NCI-H146 treated with DMSO at 0.1 percent for 48 hours (cell line): ENCODE data around the gene C1orf232.

Experiments used
- DNase-seq: peaks from one replicate; lab custom pipeline; 2025; ENCODE audit not compliant: unreplicated experiment; lab: John Stamatoyannopoulos, UW

Gene C1orf232

DNA sequence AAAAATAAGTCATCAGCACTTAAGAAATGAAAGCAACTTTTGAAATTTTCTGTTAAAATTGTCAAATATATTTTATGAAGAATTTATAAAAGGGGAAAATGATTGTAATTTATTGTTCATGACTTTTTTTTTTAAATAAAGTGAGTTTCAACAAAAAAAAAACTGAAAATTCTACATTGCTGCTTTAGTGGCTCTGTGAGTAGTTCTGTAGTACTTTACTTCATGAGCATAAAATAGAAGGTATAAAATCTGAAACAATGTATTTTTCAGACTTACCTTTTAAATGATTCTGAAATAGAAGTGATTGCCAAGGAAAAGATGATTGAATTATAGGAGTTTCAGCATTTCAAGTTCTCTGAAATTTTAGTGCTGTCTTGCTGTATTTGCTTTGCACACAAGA is 43.4 kb downstream of the C1orf232 start:
- no peak for DNase-seq

DNA sequence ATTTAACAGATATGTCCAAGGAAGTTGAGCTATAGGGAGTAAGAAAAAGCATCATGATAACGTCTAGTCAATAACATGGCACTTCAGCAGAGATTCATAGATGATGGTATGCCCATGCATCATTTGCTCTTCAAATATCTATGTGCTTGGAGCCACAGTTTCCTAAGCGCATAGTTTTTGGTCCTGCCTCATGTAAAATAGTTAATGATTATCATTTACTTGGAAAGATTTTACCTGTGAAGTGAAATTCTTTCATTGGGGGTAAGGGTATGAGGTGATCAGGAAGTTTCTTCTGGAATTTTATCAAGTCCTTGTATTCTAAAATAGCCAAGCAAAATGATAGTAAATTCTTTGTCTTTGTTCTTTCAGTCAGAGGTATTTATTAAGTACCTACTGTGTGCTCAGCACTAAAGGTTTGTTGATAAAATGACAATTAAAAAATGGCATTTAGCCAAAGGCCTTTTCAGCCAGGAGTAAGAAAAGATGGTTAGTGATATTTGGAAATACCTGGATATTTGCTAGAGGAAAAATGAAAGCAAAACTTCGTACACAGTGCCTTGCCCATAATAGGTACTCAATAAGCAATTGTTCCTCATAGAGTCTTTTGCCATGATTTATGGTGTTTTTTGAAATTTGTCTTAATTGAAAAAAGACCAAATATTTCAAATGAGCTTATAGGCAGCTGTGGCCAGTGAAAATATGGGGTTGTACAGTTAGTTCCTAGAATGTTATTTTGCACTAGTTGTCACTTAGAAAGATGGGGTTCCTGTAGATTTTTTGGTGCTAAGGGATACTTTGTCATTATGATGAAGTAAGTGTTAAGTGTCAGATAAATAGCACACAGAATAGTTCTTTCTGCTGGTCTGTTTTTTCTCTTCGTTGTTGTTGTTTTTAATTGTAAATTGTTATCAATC is 44.1 kb downstream of the C1orf232 start:
- DNase-seq: no peak

DNA sequence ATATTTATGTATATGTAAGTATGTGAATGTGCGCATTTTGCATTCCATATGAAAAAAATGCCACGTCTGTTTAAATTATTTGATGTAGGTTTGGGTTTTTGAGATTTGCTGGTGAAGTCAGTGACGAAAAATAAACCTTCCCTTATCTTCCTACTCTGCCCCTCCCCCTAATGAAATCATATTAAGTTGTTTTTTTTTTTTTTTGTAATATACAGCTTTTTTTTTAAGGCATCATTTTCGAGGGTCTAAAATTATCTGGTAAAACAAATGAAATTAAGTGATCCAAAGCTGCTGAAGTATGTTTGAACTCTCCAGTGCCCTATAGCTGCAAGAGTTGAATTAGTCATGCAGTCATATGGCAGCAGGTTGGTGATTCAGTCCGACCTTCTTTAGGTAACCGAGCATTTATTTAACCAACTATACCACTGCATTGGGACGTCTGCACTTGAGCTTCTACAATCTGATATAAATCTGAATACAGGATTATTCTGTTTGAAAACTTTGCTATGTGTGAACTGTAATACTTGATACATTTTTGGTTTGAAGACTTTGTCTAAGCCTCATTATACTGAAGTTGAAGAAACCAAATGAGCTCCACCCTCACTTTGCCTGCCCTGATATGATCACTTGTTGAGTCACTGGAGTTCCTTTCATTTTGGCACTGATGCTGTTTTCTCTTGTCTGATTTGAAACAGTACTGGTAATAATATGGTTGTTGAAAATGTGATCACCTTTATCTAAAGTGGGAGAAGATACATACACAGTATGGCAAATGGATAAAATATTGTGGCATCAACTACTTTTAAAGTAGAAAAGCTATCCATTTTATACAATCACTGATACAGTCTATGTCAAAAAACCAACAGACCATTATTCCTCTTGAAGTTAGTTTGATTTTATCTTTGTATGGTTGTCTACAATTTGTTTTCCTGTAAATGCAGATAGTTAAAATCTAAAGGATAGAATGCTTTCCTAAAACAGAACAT is 45.5 kb downstream of the C1orf232 start:
- no peak for DNase-seq

DNA sequence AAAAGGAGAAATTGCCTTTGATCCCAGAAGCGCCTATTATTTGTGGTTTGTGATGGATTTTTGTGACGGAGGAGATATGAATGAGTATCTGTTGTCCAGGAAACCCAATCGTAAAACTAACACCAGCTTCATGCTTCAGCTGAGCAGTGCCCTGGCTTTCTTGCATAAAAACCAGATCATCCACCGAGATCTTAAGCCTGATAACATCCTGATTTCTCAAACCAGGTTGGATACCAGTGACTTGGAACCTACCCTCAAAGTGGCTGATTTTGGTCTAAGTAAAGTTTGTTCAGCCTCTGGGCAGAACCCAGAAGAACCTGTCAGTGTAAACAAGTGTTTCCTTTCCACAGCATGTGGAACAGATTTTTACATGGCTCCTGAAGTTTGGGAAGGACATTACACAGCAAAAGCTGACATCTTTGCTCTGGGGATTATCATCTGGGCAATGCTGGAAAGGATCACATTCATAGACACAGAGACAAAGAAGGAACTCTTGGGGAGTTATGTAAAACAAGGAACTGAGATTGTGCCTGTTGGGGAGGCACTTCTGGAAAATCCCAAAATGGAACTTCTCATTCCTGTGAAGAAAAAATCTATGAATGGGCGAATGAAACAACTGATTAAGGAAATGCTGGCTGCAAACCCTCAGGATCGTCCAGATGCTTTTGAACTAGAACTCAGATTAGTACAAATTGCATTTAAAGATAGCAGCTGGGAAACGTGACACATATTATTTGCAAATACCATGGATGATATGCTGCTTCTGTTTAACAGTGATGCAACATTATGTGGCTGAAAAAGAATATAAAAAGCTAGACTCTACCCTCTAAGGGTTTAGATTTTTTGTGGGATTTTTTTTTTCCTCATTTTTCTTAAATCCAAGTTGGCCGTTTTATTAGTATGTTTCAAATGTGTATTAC is 46.6 kb downstream of the C1orf232 start:
- no peak for DNase-seq

DNA sequence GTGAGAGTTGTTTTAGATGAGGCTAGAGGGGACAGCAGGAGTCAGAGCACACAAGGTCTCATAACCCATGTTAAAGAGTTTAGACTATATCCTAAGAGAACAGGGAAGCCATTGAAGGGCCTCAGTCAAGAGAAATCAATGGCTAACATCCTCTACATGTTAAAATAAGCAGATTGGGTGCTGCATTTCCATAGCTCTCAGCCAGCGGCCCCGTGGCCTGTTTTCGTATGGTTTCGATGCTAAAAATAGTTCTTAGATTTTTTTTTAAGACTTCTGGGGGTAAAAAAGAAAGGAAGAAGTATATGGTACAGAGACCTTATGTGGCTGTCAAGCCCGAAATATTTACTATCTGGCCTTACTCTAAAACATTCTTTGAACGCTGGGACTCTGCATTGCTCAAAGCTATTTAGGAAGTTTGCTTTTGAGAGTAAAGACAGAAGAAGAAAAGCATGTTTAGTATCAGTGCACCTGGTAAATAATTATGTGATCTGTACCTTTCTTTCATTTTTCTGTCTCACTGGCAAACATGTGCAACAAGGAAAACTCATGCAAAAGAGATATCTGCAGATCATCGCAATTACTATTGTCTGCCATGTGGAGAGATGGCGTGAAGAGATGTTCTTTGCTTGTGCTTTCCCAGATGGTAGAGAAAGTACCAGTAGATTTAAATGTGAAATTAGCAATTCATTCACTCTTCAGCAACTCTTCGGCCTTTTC is 48.7 kb downstream of the C1orf232 start:
- no peak for DNase-seq

DNA sequence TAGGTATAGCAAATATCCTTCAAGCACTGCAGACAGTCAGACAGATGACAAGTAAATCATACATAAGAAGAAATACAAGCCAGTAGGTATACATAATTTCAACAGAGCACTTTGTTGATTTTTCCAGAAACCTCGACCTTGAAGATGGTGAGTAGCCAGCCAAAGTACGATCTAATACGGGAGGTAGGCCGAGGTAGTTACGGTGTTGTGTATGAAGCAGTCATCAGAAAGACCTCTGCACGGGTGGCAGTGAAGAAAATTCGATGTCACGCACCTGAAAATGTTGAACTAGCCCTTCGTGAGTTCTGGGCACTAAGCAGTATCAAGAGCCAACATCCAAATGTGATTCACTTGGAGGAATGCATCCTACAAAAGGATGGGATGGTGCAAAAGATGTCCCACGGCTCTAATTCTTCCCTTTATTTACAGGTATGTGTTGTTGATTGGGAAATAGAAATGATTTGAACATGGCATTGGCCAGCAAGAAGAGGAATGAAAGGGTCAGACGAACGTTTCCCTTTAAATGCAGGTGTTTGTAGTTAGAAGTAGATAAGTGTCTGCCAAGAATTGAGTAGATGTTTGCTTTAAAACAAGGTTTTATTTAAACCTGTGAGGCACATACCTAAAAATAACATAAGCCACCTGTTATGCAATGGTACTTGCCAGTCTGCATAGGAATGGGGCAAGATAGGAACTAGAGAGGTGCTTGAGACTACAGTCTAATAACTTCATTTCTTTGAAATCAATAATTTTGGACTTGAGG is 54.4 kb downstream of the C1orf232 start:
- no peak for DNase-seq
